ENCODE measurements around the gene CD48.
"Not testable (repeated sequence)": the region's sequence is repeated elsewhere in the genome, so short reads cannot be mapped to it uniquely, and the experiment has no call there.

CD48 gene

GRCh38 chr1:160741612-160742348 lies 30.2 kb upstream of the CD48 start:
- H3K27me3 ChIP-seq (ENCODE audit: control insufficient read depth in 1 of 2, insufficient read depth in 2 of 2, low read length in 2 of 2) = peaks cover 0 to 7% of the 10 kb centered on the region in 2 donors
- H3K9ac ChIP-seq (ENCODE audit: low read length in 2 of 2) = no peak overlapping the region
- no peaks in the 10 kb centered on the region for H3K36me3 ChIP-seq (ENCODE audit: control insufficient read depth in 2 of 2, insufficient read depth in 2 of 2, low read length in 2 of 2)
- no peaks in the 10 kb centered on the region for H3K4me1 ChIP-seq (ENCODE audit: control insufficient read depth, insufficient read depth, low read length)
- H3K27ac ChIP-seq (ENCODE audit: low read length) = no peak overlapping the region
- H3K9me3 ChIP-seq (ENCODE audit: control insufficient read depth in 2 of 2, low read length in 2 of 2) = no peaks in the 10 kb centered on the region
- H3K4me3 ChIP-seq (ENCODE audit: low read length in 2 of 2) = no peak overlapping the region

- H3K4me1 ChIP-seq (ENCODE audit: control insufficient read depth, insufficient read depth, low read length) = no peaks in the 10 kb centered on the region
Observed at GRCh38 chr1:160741092-160741501, 29.5 kb upstream of the CD48 start.

GRCh38 chr1:160740133-160740688 lies 28.6 kb upstream of the CD48 start:
- no peak overlapping the region for H3K9ac ChIP-seq (ENCODE audit: low read length in 2 of 2)
- no peaks in the 10 kb centered on the region for H3K9me3 ChIP-seq (ENCODE audit: control insufficient read depth in 2 of 2, low read length in 2 of 2)
- no peak overlapping the region for H3K4me3 ChIP-seq (ENCODE audit: low read length in 2 of 2)
- H3K4me1 ChIP-seq (ENCODE audit: control insufficient read depth, insufficient read depth, low read length) = no peaks in the 10 kb centered on the region
- H3K27me3 ChIP-seq (ENCODE audit: control insufficient read depth in 1 of 2, insufficient read depth in 2 of 2, low read length in 2 of 2) = peaks cover 0 to 7% of the 10 kb centered on the region in 2 donors
- no peaks in the 10 kb centered on the region for H3K36me3 ChIP-seq (ENCODE audit: control insufficient read depth in 2 of 2, insufficient read depth in 2 of 2, low read length in 2 of 2)
- H3K27ac ChIP-seq (ENCODE audit: low read length) = no peak overlapping the region

More at GRCh38 chr1:160741092-160741501, 29.5 kb upstream of the CD48 start:
- Histone ChIP-seq H3K9ac (ENCODE audit: low read length in 2 of 2) (no peak overlapping the region), H3K27me3 (ENCODE audit: control insufficient read depth in 1 of 2, insufficient read depth in 2 of 2, low read length in 2 of 2) (peaks cover 0 to 7% of the 10 kb centered on the region in 2 donors), H3K27ac (ENCODE audit: low read length) (no peak overlapping the region), H3K36me3 (ENCODE audit: control insufficient read depth in 2 of 2, insufficient read depth in 2 of 2, low read length in 2 of 2) (no peaks in the 10 kb centered on the region), H3K4me3 (ENCODE audit: low read length in 2 of 2) (no peak overlapping the region), H3K9me3 (ENCODE audit: control insufficient read depth in 2 of 2, low read length in 2 of 2) (no peaks in the 10 kb centered on the region)

- H3K36me3 ChIP-seq (ENCODE audit: control insufficient read depth in 2 of 2, insufficient read depth in 2 of 2, low read length in 2 of 2) = no peaks in the 10 kb centered on the region
- no peaks in the 10 kb centered on the region for H3K4me1 ChIP-seq (ENCODE audit: control insufficient read depth, insufficient read depth, low read length)
- H3K27ac ChIP-seq (ENCODE audit: low read length) = no peak within 1 kb of the TSS
- H3K9me3 ChIP-seq (ENCODE audit: control insufficient read depth in 2 of 2, low read length in 2 of 2) = no peaks in the 10 kb centered on the region
- H3K4me3 ChIP-seq (ENCODE audit: low read length in 2 of 2) = no peak within 1 kb of the TSS
- H3K9ac ChIP-seq (ENCODE audit: low read length in 2 of 2) = no peak within 1 kb of the TSS
- peaks cover 0 to 7% of the 10 kb centered on the region in 2 donors for H3K27me3 ChIP-seq (ENCODE audit: control insufficient read depth in 1 of 2, insufficient read depth in 2 of 2, low read length in 2 of 2)
Observed at GRCh38 chr1:160739098-160739511, 27.5 kb upstream of the CD48 start, which contains the start of gene SLAMF7. Gene SLAMF7 (plus strand): TSS chr1:160739247. CDS start chr1:160739302, 55 bp downstream.

- no peak overlapping the region for H3K27ac ChIP-seq (ENCODE audit: low read length)
Observed at GRCh38 chr1:160738271-160738670, 26.6 kb upstream of the CD48 start.

GRCh38 chr1:160734301-160734700 lies 22.7 kb upstream of the CD48 start:
- H3K27ac ChIP-seq (ENCODE audit: low read length) = no peak overlapping the region
- no peaks in the 10 kb centered on the region for H3K9me3 ChIP-seq (ENCODE audit: control insufficient read depth in 2 of 2, low read length in 2 of 2)
- H3K36me3 ChIP-seq (ENCODE audit: control insufficient read depth in 2 of 2, insufficient read depth in 2 of 2, low read length in 2 of 2) = no peaks in the 10 kb centered on the region
- H3K4me3 ChIP-seq (ENCODE audit: low read length in 2 of 2) = no peak overlapping the region
- no peak overlapping the region for H3K9ac ChIP-seq (ENCODE audit: low read length in 2 of 2)
- peaks cover 0 to 2% of the 10 kb centered on the region in 2 donors for H3K27me3 ChIP-seq (ENCODE audit: control insufficient read depth in 1 of 2, insufficient read depth in 2 of 2, low read length in 2 of 2)
- H3K4me1 ChIP-seq (ENCODE audit: control insufficient read depth, insufficient read depth, low read length) = no peaks in the 10 kb centered on the region

More at GRCh38 chr1:160738271-160738670, 26.6 kb upstream of the CD48 start:
- peaks cover 0 to 5% of the 10 kb centered on the region in 2 donors for H3K27me3 ChIP-seq (ENCODE audit: control insufficient read depth in 1 of 2, insufficient read depth in 2 of 2, low read length in 2 of 2)
- no peaks in the 10 kb centered on the region for H3K4me1 ChIP-seq (ENCODE audit: control insufficient read depth, insufficient read depth, low read length)
- H3K9me3 ChIP-seq (ENCODE audit: control insufficient read depth in 2 of 2, low read length in 2 of 2) = no peaks in the 10 kb centered on the region
- no peak overlapping the region for H3K9ac ChIP-seq (ENCODE audit: low read length in 2 of 2)
- no peaks in the 10 kb centered on the region for H3K36me3 ChIP-seq (ENCODE audit: control insufficient read depth in 2 of 2, insufficient read depth in 2 of 2, low read length in 2 of 2)
- no peak overlapping the region for H3K4me3 ChIP-seq (ENCODE audit: low read length in 2 of 2)

- H3K4me3 ChIP-seq (ENCODE audit: low read length in 2 of 2) = no peak overlapping the region
Observed at GRCh38 chr1:160733898-160734297, 22.3 kb upstream of the CD48 start.

GRCh38 chr1:160731990-160732389 lies 20.4 kb upstream of the CD48 start:
- H3K27ac ChIP-seq (ENCODE audit: low read length) = no peak overlapping the region
- no peaks in the 10 kb centered on the region for H3K4me1 ChIP-seq (ENCODE audit: control insufficient read depth, insufficient read depth, low read length)
- H3K4me3 ChIP-seq (ENCODE audit: low read length in 2 of 2) = no peak overlapping the region
- no peak overlapping the region for H3K9ac ChIP-seq (ENCODE audit: low read length in 2 of 2)
- H3K9me3 ChIP-seq (ENCODE audit: control insufficient read depth in 2 of 2, low read length in 2 of 2) = no peaks in the 10 kb centered on the region
- peaks cover 0 to 2% of the 10 kb centered on the region in 2 donors for H3K27me3 ChIP-seq (ENCODE audit: control insufficient read depth in 1 of 2, insufficient read depth in 2 of 2, low read length in 2 of 2)
- no peaks in the 10 kb centered on the region for H3K36me3 ChIP-seq (ENCODE audit: control insufficient read depth in 2 of 2, insufficient read depth in 2 of 2, low read length in 2 of 2)

More at GRCh38 chr1:160733898-160734297, 22.3 kb upstream of the CD48 start:
- Histone ChIP-seq H3K36me3 (ENCODE audit: control insufficient read depth in 2 of 2, insufficient read depth in 2 of 2, low read length in 2 of 2) (no peaks in the 10 kb centered on the region), H3K27me3 (ENCODE audit: control insufficient read depth in 1 of 2, insufficient read depth in 2 of 2, low read length in 2 of 2) (peaks cover 0 to 2% of the 10 kb centered on the region in 2 donors), H3K4me1 (ENCODE audit: control insufficient read depth, insufficient read depth, low read length) (no peaks in the 10 kb centered on the region), H3K9ac (ENCODE audit: low read length in 2 of 2) (no peak overlapping the region), H3K27ac (ENCODE audit: low read length) (no peak overlapping the region), H3K9me3 (ENCODE audit: control insufficient read depth in 2 of 2, low read length in 2 of 2) (no peaks in the 10 kb centered on the region)

GRCh38 chr1:160731564-160731963 lies 19.9 kb upstream of the CD48 start:
- H3K4me1 ChIP-seq (ENCODE audit: control insufficient read depth, insufficient read depth, low read length); H3K9ac ChIP-seq (ENCODE audit: low read length in 2 of 2); H3K27ac ChIP-seq (ENCODE audit: low read length); H3K36me3 ChIP-seq (ENCODE audit: control insufficient read depth in 2 of 2, insufficient read depth in 2 of 2, low read length in 2 of 2); H3K27me3 ChIP-seq (ENCODE audit: control insufficient read depth in 1 of 2, insufficient read depth in 2 of 2, low read length in 2 of 2); H3K9me3 ChIP-seq (ENCODE audit: control insufficient read depth in 2 of 2, low read length in 2 of 2); H3K4me3 ChIP-seq (ENCODE audit: low read length in 2 of 2): not testable (repeated sequence)

GRCh38 chr1:160727316-160727640 lies 15.7 kb upstream of the CD48 start:
- Histone ChIP-seq H3K27ac (ENCODE audit: low read length) (no peak overlapping the region), H3K36me3 (ENCODE audit: control insufficient read depth in 2 of 2, insufficient read depth in 2 of 2, low read length in 2 of 2) (no peaks in the 10 kb centered on the region), H3K9me3 (ENCODE audit: control insufficient read depth in 2 of 2, low read length in 2 of 2) (no peaks in the 10 kb centered on the region), H3K4me1 (ENCODE audit: control insufficient read depth, insufficient read depth, low read length) (no peaks in the 10 kb centered on the region), H3K4me3 (ENCODE audit: low read length in 2 of 2) (no peak overlapping the region), H3K9ac (ENCODE audit: low read length in 2 of 2) (no peak overlapping the region), H3K27me3 (ENCODE audit: control insufficient read depth in 1 of 2, insufficient read depth in 2 of 2, low read length in 2 of 2) (no peaks in the 10 kb centered on the region)

Data from stomach smooth muscle (tissue), 2 donors.